OCI-LY1 (cell line): ENCODE data around the gene C2CD3.

ENCODE experiments used
- H2AFZ ChIP-seq: fragments of 200-600 bp; sonication (generic), shearing (Covaris generic); 2 replicates; pipeline ENCODE4 v1.6.0; 2014; ENCODE audit warnings: antibody characterized with exemption, mild to moderate bottlenecking, low read length
- H3F3A ChIP-seq: fragments of 200-600 bp; sonication (generic), shearing (Covaris generic); 2 replicates; pipeline ENCODE4 v1.6.0; 2014; ENCODE audit warnings: mild to moderate bottlenecking, antibody characterized with exemption, low read length, moderate library complexity; ENCODE audit not compliant: insufficient read depth
- H3K27ac ChIP-seq: fragments of 200-600 bp; sonication (generic); 2 replicates; pipeline ENCODE4 v1.5.1; 2014; ENCODE audit warnings: low read length, mixed run types, mild to moderate bottlenecking, low read depth; ENCODE audit not compliant: poor library complexity, severe bottlenecking
- H3K27me3 ChIP-seq: fragments of 200-600 bp; sonication (generic); 2 replicates; pipeline ENCODE4 v1.6.0; 2014; ENCODE audit warnings: antibody characterized with exemption, mild to moderate bottlenecking, low read length, moderate library complexity; ENCODE audit not compliant: insufficient read depth
- H3K36me3 ChIP-seq: fragments of 200-600 bp; sonication (generic); 2 replicates; pipeline ENCODE4 v1.6.1; 2014; ENCODE audit warnings: mild to moderate bottlenecking, antibody characterized with exemption, low read length, moderate library complexity, mixed read lengths; ENCODE audit not compliant: insufficient read depth
- H3K4me1 ChIP-seq: fragments of 200-600 bp; sonication (generic); 2 replicates; pipeline ENCODE4 v1.5.1; 2014; ENCODE audit warnings: mild to moderate bottlenecking, low read length, moderate library complexity; ENCODE audit not compliant: insufficient read depth, severe bottlenecking
- H3K4me2 ChIP-seq: fragments of 200-600 bp; sonication (generic), shearing (Covaris generic); 2 replicates; pipeline ENCODE4 v1.6.1; 2014; ENCODE audit warnings: low read length
- H3K4me3 ChIP-seq: fragments of 200-600 bp; sonication (generic); 2 replicates; pipeline ENCODE4 v1.5.1; 2014; ENCODE audit warnings: low read length, low read depth, mild to moderate bottlenecking, mixed read lengths; ENCODE audit not compliant: poor library complexity, severe bottlenecking
- H3K79me2 ChIP-seq: fragments of 200-600 bp; shearing (Covaris generic); 2 replicates; pipeline ENCODE4 v1.6.1; 2016; ENCODE audit warnings: mixed run types, low read length, mixed read lengths; ENCODE audit not compliant: insufficient read depth
- H3K9ac ChIP-seq: fragments of 200-600 bp; sonication (generic), shearing (Covaris generic); 2 replicates; pipeline ENCODE4 v1.6.1; 2014; ENCODE audit warnings: mild to moderate bottlenecking, low read length, mixed read lengths
- H3K9me2 ChIP-seq: fragments of 200-600 bp; sonication (generic), shearing (Covaris generic); 2 replicates; pipeline ENCODE4 v1.6.1; 2014; ENCODE audit warnings: low read depth, mild to moderate bottlenecking, low read length, mixed read lengths
- H3K9me3 ChIP-seq: fragments of 200-600 bp; shearing (Covaris generic); 2 replicates; pipeline ENCODE4 v1.6.1; 2014; ENCODE audit warnings: low read length, mixed read lengths
- H4K20me1 ChIP-seq: fragments of 200-600 bp; sonication (generic), shearing (Covaris generic); 2 replicates; pipeline ENCODE4 v1.6.0; 2016; ENCODE audit warnings: mild to moderate bottlenecking, low read length; ENCODE audit not compliant: insufficient read depth
- CTCF ChIP-seq: fragments of 200-600 bp; sonication (generic), shearing (Covaris generic); IDR thresholded peaks from 2 replicates; pipeline ENCODE4 v1.5.1; 2017; ENCODE audit warnings: mild to moderate bottlenecking, antibody characterized with exemption, low read length, moderate library complexity, mixed read lengths
- EZH2 ChIP-seq: fragments of 200-600 bp; sonication (generic), shearing (Covaris generic); IDR thresholded peaks from 2 replicates; pipeline ENCODE4 v1.8.0; 2017; ENCODE audit warnings: borderline replicate concordance, mixed run types, mild to moderate bottlenecking, antibody characterized with exemption, low read length, moderate library complexity, mixed read lengths

The C2CD3 gene

GRCh38 chr11:74048993-74049392 lies 121.8 kb downstream of the C2CD3 start:
- Histone ChIP-seq H3K27me3 (no peaks in the 10 kb centered on the region), H3K79me2 (no peaks in the 10 kb centered on the region), H4K20me1 (no peaks in the 10 kb centered on the region), H3K9me2 (no peaks in the 10 kb centered on the region), H3K27ac (no peak overlapping the region), H2AFZ (no peak overlapping the region), H3K9ac (no peak overlapping the region), H3F3A (no peaks in the 10 kb centered on the region), H3K4me2 (no peak overlapping the region), H3K36me3 (peaks cover 50% of the 10 kb centered on the region), H3K4me1 (no peaks in the 10 kb centered on the region), H3K9me3 (no peaks in the 10 kb centered on the region), H3K4me3 (no peak overlapping the region)
- TF ChIP-seq EZH2 (no peak), CTCF (no peak)

GRCh38 chr11:74044538-74044937 lies 126.3 kb downstream of the C2CD3 start:
- no peak for TF ChIP-seq EZH2
- no peak for TF ChIP-seq CTCF
- no peak overlapping the region for H3K4me2 ChIP-seq
- H3K4me3 ChIP-seq, result no peak overlapping the region
- H3F3A ChIP-seq, result no peaks in the 10 kb centered on the region
- H4K20me1 ChIP-seq, result no peaks in the 10 kb centered on the region
- H3K9me2 ChIP-seq, result no peaks in the 10 kb centered on the region
- peaks cover 45% of the 10 kb centered on the region for H3K36me3 ChIP-seq
- H3K9me3 ChIP-seq, result no peaks in the 10 kb centered on the region
- no peak overlapping the region for H3K27ac ChIP-seq
- no peaks in the 10 kb centered on the region for H3K79me2 ChIP-seq
- no peaks in the 10 kb centered on the region for H3K27me3 ChIP-seq
- no peak overlapping the region for H3K9ac ChIP-seq
- no peak overlapping the region for H2AFZ ChIP-seq
- no peaks in the 10 kb centered on the region for H3K4me1 ChIP-seq

GRCh38 chr11:74043450-74043849 lies 127.4 kb downstream of the C2CD3 start:
- H3F3A ChIP-seq, result no peaks in the 10 kb centered on the region
- no peaks in the 10 kb centered on the region for H3K27me3 ChIP-seq
- no peak overlapping the region for H3K4me3 ChIP-seq
- H3K36me3 ChIP-seq, result peaks cover 45% of the 10 kb centered on the region
- no peaks in the 10 kb centered on the region for H3K9me2 ChIP-seq
- H3K27ac ChIP-seq, result no peak overlapping the region
- H3K9ac ChIP-seq, result no peak overlapping the region
- H3K79me2 ChIP-seq, result no peaks in the 10 kb centered on the region
- no peaks in the 10 kb centered on the region for H4K20me1 ChIP-seq
- no peak overlapping the region for H3K4me2 ChIP-seq
- no peaks in the 10 kb centered on the region for H3K4me1 ChIP-seq
- no peaks in the 10 kb centered on the region for H3K9me3 ChIP-seq
- TF ChIP-seq CTCF (no peak), EZH2 (no peak)
- H2AFZ ChIP-seq, result no peak overlapping the region
